ENCODE data around the gene TUFT1. TPM values are rescaled to one million over a fixed set of nuclear protein-coding genes. Genes with fewer than 3 reads are reported as not detected.

The TUFT1 gene
- polyA plus RNA-seq, 3 donors: 1.5 to 1.7 (median 1.6) TPM

DNA sequence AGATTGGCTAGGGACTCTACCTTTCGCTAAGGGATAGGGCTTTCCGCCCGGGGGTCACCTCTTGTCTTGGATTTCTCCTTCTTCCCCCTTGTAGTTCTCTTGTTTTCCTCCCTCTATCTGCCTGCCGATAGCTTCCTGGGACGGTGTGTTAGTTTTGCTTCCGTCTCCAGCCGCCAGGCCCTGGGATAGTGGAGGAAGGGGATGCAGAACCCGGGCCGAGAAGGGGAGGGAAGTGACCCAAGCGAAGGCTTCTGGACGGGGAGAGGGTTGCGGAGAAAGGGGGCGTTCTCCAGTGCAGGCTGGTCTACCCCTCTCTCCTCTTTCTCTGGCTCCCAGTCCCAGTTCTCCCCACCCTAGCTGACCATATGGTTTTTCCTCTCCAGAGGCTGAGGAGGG is 871 bp downstream of the TUFT1 start:
- Mint-ChIP-seq H3K27me3 (ENCODE audit: low read depth in 3 of 3) (peaks cover 21 to 30% (median 27%) of the 10 kb centered on the region in 3 donors), H3K36me3 (peaks cover 0 to 5% of the 10 kb centered on the region in 2 donors), H3K27ac (peak overlapping the region in 3 of 7 donors; percentile 70 to 88 (median 82)), H3K4me1 (peaks cover 24% of the 10 kb centered on the region), H3K9me3 (no peaks in the 10 kb centered on the region), H3K4me3 (peak overlapping the region; percentile 95 to 96)
- Histone ChIP-seq H3K4me2 (replicated peaks; ENCODE audit: extremely low read depth, low read length, poor library complexity, severe bottlenecking) (peak overlapping the region; percentile 91), H3K4me1 (ENCODE audit: control insufficient read depth in 1 of 2, insufficient read depth in 2 of 2, low read length in 2 of 2) (peaks cover 21% of the 10 kb centered on the region in 2 donors), H4K20me1 (ENCODE audit: insufficient read depth, low read length) (no peaks in the 10 kb centered on the region), H3K4me3 (replicated peaks in 1 of 3; ENCODE audit: low read depth in 2 of 3, low read length in 3 of 3) (peak overlapping the region; percentile 59 to 87 (median 78)), H3K9me3 (replicated peaks in 1 of 2; ENCODE audit: control insufficient read depth in 1 of 2, insufficient read depth in 1 of 2, low read length in 2 of 2) (no peaks in the 10 kb centered on the region), H2AFZ (ENCODE audit: insufficient read depth, low read depth, low read length, poor library complexity, severe bottlenecking) (peak overlapping the region; percentile 78), H3K27me3 (ENCODE audit: control insufficient read depth in 2 of 2, insufficient read depth in 2 of 2, low read length in 2 of 2) (peaks cover 5 to 20% of the 10 kb centered on the region in 2 donors), H3K9ac (ENCODE audit: insufficient read depth, low read length, poor library complexity, severe bottlenecking) (peak overlapping the region; percentile 58), H3K27ac (ENCODE audit: low read depth in 1 of 2, low read length in 2 of 2) (peak overlapping the region in 1 of 2 donors; percentile 57), H3K79me2 (ENCODE audit: insufficient read depth, low read length) (no peaks in the 10 kb centered on the region), H3K36me3 (replicated peaks in 1 of 2; ENCODE audit: control insufficient read depth in 1 of 2, insufficient read depth in 2 of 2, low read length in 2 of 2) (no peaks in the 10 kb centered on the region)
- intact Hi-C loops (cut with micrococcal nuclease): loop anchor here in 1 of 2 donors (5.0 kb wide), 1 partner anchor 84 kb away; the partner anchor contains the start of gene POGZ
- DNase-seq: peak; percentile 4 to 29 (median 27)
- WGBS (ENCODE audit: insufficient coverage): no CpG with 5 or more reads among the region's 13 CpGs
- TF ChIP-seq, protein P1, sequence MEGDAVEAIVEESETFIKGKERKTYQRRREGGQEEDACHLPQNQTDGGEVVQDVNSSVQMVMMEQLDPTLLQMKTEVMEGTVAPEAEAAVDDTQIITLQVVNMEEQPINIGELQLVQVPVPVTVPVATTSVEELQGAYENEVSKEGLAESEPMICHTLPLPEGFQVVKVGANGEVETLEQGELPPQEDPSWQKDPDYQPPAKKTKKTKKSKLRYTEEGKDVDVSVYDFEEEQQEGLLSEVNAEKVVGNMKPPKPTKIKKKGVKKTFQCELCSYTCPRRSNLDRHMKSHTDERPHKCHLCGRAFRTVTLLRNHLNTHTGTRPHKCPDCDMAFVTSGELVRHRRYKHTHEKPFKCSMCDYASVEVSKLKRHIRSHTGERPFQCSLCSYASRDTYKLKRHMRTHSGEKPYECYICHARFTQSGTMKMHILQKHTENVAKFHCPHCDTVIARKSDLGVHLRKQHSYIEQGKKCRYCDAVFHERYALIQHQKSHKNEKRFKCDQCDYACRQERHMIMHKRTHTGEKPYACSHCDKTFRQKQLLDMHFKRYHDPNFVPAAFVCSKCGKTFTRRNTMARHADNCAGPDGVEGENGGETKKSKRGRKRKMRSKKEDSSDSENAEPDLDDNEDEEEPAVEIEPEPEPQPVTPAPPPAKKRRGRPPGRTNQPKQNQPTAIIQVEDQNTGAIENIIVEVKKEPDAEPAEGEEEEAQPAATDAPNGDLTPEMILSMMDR (IDR thresholded peaks at IDR 0.05): no peak

- H3K4me1 Mint-ChIP-seq: peaks cover 24% of the 10 kb centered on the region
- H3K27me3 ChIP-seq (ENCODE audit: control insufficient read depth in 2 of 2, insufficient read depth in 2 of 2, low read length in 2 of 2): peaks cover 5 to 20% of the 10 kb centered on the region in 2 donors
- H2AFZ ChIP-seq (ENCODE audit: insufficient read depth, low read depth, low read length, poor library complexity, severe bottlenecking): no peak overlapping the region
- no peaks in the 10 kb centered on the region for H3K79me2 ChIP-seq (ENCODE audit: insufficient read depth, low read length)
- no peak overlapping the region for H3K9ac ChIP-seq (ENCODE audit: insufficient read depth, low read length, poor library complexity, severe bottlenecking)
- H3K27me3 Mint-ChIP-seq (ENCODE audit: low read depth in 3 of 3): peaks cover 21 to 30% (median 27%) of the 10 kb centered on the region in 3 donors
- H3K4me1 ChIP-seq (ENCODE audit: control insufficient read depth in 1 of 2, insufficient read depth in 2 of 2, low read length in 2 of 2): peaks cover 21% of the 10 kb centered on the region in 2 donors
- intact Hi-C loops (cut with micrococcal nuclease): loop anchor here in 1 of 2 donors (5.0 kb wide), 1 partner anchor 84 kb away; the partner anchor contains the start of gene POGZ
- no peaks in the 10 kb centered on the region for H3K9me3 ChIP-seq (replicated peaks in 1 of 2; ENCODE audit: control insufficient read depth in 1 of 2, insufficient read depth in 1 of 2, low read length in 2 of 2)
- TF ChIP-seq, protein P1 (IDR thresholded peaks at IDR 0.05): no peak
- H3K27ac Mint-ChIP-seq: peak overlapping the region in 1 of 7 donors; percentile 18
- H3K36me3 Mint-ChIP-seq: peaks cover 0 to 5% of the 10 kb centered on the region in 2 donors
- no peak overlapping the region for H3K4me3 ChIP-seq (replicated peaks in 1 of 3; ENCODE audit: low read depth in 2 of 3, low read length in 3 of 3)
- WGBS (ENCODE audit: insufficient coverage): 95% methylated on average over 5 of the region's 5 CpGs
- no peaks in the 10 kb centered on the region for H3K36me3 ChIP-seq (replicated peaks in 1 of 2; ENCODE audit: control insufficient read depth in 1 of 2, insufficient read depth in 2 of 2, low read length in 2 of 2)
- H3K4me3 Mint-ChIP-seq: peak overlapping the region in 1 of 2 donors; percentile 96
- H4K20me1 ChIP-seq (ENCODE audit: insufficient read depth, low read length): no peaks in the 10 kb centered on the region
- no peaks in the 10 kb centered on the region for H3K9me3 Mint-ChIP-seq
- H3K4me2 ChIP-seq (replicated peaks; ENCODE audit: extremely low read depth, low read length, poor library complexity, severe bottlenecking): no peak overlapping the region
- DNase-seq: no peak
- no peak overlapping the region for H3K27ac ChIP-seq (ENCODE audit: low read depth in 1 of 2, low read length in 2 of 2)
Observed at GRCh38 chr1:151541752-151542151, 1.6 kb downstream of the TUFT1 start.

All from CD14-positive monocyte (primary cell).